Adrenal gland (tissue), 12 donors: ENCODE measurements around the gene GRM4. TPM values are rescaled to one million over a fixed set of nuclear protein-coding genes. Genes with fewer than 3 reads are reported as not detected.
A peak's percentile ranks its signal among the peaks of the same experiment; 100 is the strongest.
"Not testable (repeated sequence)": the region's sequence is repeated elsewhere in the genome, so short reads cannot be mapped to it uniquely, and the experiment has no call there.

ENCODE experiments used
- DNase-seq, 7 donors: peaks; one replicate each; pipeline ENCODE4 v3.0.0-alpha.2; 2019 to 2020
- H3K27ac ChIP-seq, 5 donors: fragments of 200-600 bp; sonication (generic) in 4 of 5; 1 replicate in 3 of 5; 2 replicates in 2 of 5; pipeline versions ENCODE4 v1.5.1 to v1.8.0; 2016 to 2020; ENCODE audit warnings: mild to moderate bottlenecking in 1 of 5
- H3K27me3 ChIP-seq: fragments of 200-600 bp; 2 replicates; pipeline ENCODE4 v1.8.0; 2021
- H3K36me3 ChIP-seq, 2 donors: fragments of 200-600 bp; replicated peaks in 1 of 2; 1 replicate in 1 of 2; 2 replicates in 1 of 2; pipeline versions ENCODE4 v1.5.1 to v1.8.0; 2018 to 2022
- H3K4me1 ChIP-seq, 2 donors: fragments of 200-600 bp; replicated peaks in 1 of 2; 1 replicate in 1 of 2; 2 replicates in 1 of 2; pipeline versions ENCODE4 v1.5.1 to v1.8.0; 2018 to 2021
- H3K4me3 ChIP-seq, 4 donors: fragments of 200-600 bp; sonication (generic) in 3 of 4; one replicate each; pipeline ENCODE4 v1.5.1; 2016 to 2018
- H3K9me3 ChIP-seq, 3 donors: fragments of 200-600 bp; sonication (generic) in 1 of 3; replicated peaks in 1 of 3; 1 replicate in 2 of 3; 2 replicates in 1 of 3; pipeline versions ENCODE4 v1.5.1 to v1.8.0; 2016 to 2021
- CTCF ChIP-seq, 6 experiments: fragments of 450-650 bp in 4 of 6; fragments of 200-600 bp in 2 of 6; sonication (generic) in 1 of 6; IDR thresholded peaks; 1 replicate in 5 of 6; 2 replicates in 1 of 6; pipeline versions ENCODE4 v1.5.1 to v1.8.0; 2016 to 2021; ENCODE audit warnings: antibody characterized with exemption in 6 of 6, mild to moderate bottlenecking in 2 of 6, moderate library complexity in 1 of 6
- POLR2A ChIP-seq, 2 donors: fragments of 450-650 bp; IDR thresholded peaks; one replicate each; pipeline ENCODE4 v1.6.1; 2017; ENCODE audit warnings: antibody characterized with exemption in 2 of 2, mild to moderate bottlenecking in 2 of 2, moderate library complexity in 1 of 2
- WGBS, 4 donors: extraction: QIAGEN DNeasy Blood & Tissue Kit in 2 of 4; methylation state at CpG; one replicate each; pipeline versions ENCODE4 v1.1.5 to v1.1.7; 2013 to 2017; 5-methylcytosine and 5-hydroxymethylcytosine counted together
- intact Hi-C, 2 donors: fragments of 100-400 bp; cut with DNase I; formaldehyde crosslinking; loops; one replicate each; pipeline versions ENCODE4 v1.14.1 to v1.15.0; 2022 to 2023
- polyA plus RNA-seq, 3 donors: library from polyadenylated mRNA; stranded (reverse); fragments of 200-250 nt in 2 of 3; fragments of 350-450 nt in 1 of 3; fragmentation: Illumina TruSeq in 1 of 3; extraction: RNeasy Lipid Tissue Mini Kit (QIAGEN cat#74804) in 1 of 3; gene quantifications; one replicate each; pipeline ENCODE4 v1.2.3, GENCODE V29; 2013 to 2014
- total RNA-seq, 9 donors: library from RNA; depleted of rRNA in 4 of 9; stranded (reverse); fragments of >200 nt in 4 of 9; fragments of 120-200 nt in 1 of 9; fragmentation: NEBNext Ultra II Directional in 1 of 9; extraction: Animal tissue kit (Norgen Biotek cat#: 25700) in 1 of 9; gene quantifications; one replicate each; pipeline versions ENCODE4 v1.1.0 to v1.2.4, GENCODE V29; 2013 to 2023
- donor health status: healthy with polysubstance abuse.
- donor health status: Bipolar disorder and iron deficiency.
- donor health status: DM: yes; HTN: yes; CAD: no.
- donor health status: DM: no; HTN: no; CAD: no.
- donor health status: DM: no; HTN: no; CAD: no.
- donor health status: DM: yes; HTN: yes; CAD: no.

Gene GRM4
- total and polyA plus RNA-seq, 12 donors: 0.06 TPM; not detected in 11

DNA sequence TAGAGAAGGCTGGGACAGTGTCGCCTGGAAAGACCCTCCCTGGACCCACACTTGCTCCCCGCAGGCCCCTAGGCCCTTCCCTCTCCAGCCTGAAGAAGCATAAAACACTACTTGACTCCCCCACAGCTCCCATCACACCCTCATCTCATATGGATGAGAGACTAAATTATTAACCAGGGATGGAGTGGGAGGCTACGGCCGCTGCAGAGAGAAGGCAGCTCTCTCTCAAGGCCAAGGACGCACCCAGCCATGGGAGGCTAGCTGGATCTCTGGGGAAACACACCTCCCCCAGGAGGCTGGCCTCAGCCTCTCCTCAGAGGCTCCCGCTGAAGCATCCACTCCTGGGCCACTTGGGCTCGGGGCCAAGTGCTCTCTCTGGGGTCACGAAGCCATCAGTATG lies 102.5 kb downstream of the GRM4 start:
- TF ChIP-seq CTCF (IDR thresholded peaks at IDR 0.05) (no peak), POLR2A (IDR thresholded peaks at IDR 0.05) (no peak)
- DNase-seq: no peak
- intact Hi-C loops: no loop called here
- H3K27ac ChIP-seq: no peak overlapping the region
- no peaks in the 10 kb centered on the region for H3K9me3 ChIP-seq
- H3K27me3 ChIP-seq: no peaks in the 10 kb centered on the region
- H3K4me3 ChIP-seq: no peak overlapping the region
- H3K4me1 ChIP-seq: no peaks in the 10 kb centered on the region
- H3K36me3 ChIP-seq: no peaks in the 10 kb centered on the region
- 65 to 77% (median 73%) methylated on average over 4 to 8 of the region's 8 CpGs for WGBS, 4 donors

- H3K4me3 ChIP-seq, H3K27ac ChIP-seq, intact Hi-C loops, H3K4me1 ChIP-seq, H3K27me3 ChIP-seq, H3K9me3 ChIP-seq, DNase-seq, H3K36me3 ChIP-seq: not testable (repeated sequence)
- 86 to 96% (median 89%) methylated on average over 5 of the region's 5 CpGs for WGBS, 4 donors
Observed at GRCh38 chr6:34041998-34042397, 103.9 kb downstream of the GRM4 start.

DNA sequence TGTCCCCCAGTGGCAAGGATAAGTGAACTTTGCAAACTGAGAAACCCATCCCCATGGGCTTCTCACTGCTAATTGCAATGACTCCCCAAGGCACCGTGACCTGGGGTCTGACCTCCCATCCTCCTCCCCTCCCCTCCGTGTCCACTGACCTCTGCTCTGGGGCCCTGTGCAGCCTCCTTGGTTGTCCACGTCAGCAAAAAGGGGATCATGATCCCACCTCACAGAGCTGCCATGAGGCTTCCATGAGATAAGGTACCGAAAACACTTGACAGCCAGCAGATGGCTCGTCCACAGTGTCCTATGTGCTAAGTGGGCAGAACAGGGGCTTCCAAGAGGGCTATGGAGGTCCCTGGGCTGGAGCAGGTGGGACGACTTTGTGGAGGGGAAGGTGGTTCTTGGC lies 104.5 kb downstream of the GRM4 start:
- intact Hi-C loops: no loop called here

DNA sequence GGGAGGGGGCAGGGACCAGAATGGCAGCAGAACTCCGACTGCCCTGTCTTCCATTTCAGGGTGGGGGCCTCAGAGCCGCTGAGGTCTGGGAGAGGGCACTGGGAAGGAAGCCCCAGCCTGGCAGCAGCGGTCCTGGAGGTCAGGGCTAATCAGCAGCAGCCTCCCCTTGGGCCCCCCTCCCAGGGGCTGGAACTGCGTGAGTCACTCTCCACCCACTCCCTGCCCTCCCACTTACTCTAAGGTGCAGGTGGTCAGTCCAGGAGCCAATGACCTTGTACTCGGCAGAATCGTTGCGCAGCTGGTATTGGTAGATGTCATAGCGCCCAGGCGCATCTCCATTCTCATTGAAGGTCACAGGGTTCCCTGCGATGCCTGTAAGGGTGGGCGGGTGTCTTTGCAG lies 105.9 kb downstream of the GRM4 start:
- Histone ChIP-seq H3K9me3 (no peaks in the 10 kb centered on the region), H3K4me3 (no peak overlapping the region), H3K36me3 (no peaks in the 10 kb centered on the region), H3K4me1 (no peaks in the 10 kb centered on the region), H3K27ac (no peak overlapping the region), H3K27me3 (no peaks in the 10 kb centered on the region)
- WGBS, 4 donors: 45 to 64% (median 52%) methylated on average over 2 to 11 of the region's 11 CpGs
- intact Hi-C loops: no loop called here
- TF ChIP-seq POLR2A (IDR thresholded peaks at IDR 0.05): no peak
- no peak for TF ChIP-seq CTCF (IDR thresholded peaks at IDR 0.05)
- DNase-seq: peak in 1 of 7 donors; percentile 16

More for the DNA sequence above, 104.5 kb downstream of the GRM4 start:
- H3K4me1 ChIP-seq: no peaks in the 10 kb centered on the region
- no peak for DNase-seq
- H3K9me3 ChIP-seq: no peaks in the 10 kb centered on the region
- WGBS, 4 donors: 88 to 94% (median 88%) methylated on average over 6 of the region's 6 CpGs
- no peaks in the 10 kb centered on the region for H3K27me3 ChIP-seq
- H3K4me3 ChIP-seq: no peak overlapping the region
- no peak overlapping the region for H3K27ac ChIP-seq
- no peak for TF ChIP-seq POLR2A (IDR thresholded peaks at IDR 0.05)
- no peak for TF ChIP-seq CTCF (IDR thresholded peaks at IDR 0.05)
- no peaks in the 10 kb centered on the region for H3K36me3 ChIP-seq

GRCh38 chr6:34037151-34037550 lies 108.7 kb downstream of the GRM4 start:
- H3K4me3 ChIP-seq: no peak overlapping the region
- H3K4me1 ChIP-seq: no peaks in the 10 kb centered on the region
- no peaks in the 10 kb centered on the region for H3K27me3 ChIP-seq
- H3K27ac ChIP-seq: no peak overlapping the region
- 69 to 84% (median 74%) methylated on average over 3 of the region's 3 CpGs for WGBS, 4 donors
- H3K9me3 ChIP-seq: no peaks in the 10 kb centered on the region
- DNase-seq: no peak
- no peaks in the 10 kb centered on the region for H3K36me3 ChIP-seq
- no peak for TF ChIP-seq POLR2A (IDR thresholded peaks at IDR 0.05)
- no peak for TF ChIP-seq CTCF (IDR thresholded peaks at IDR 0.05)
- intact Hi-C loops: no loop called here
